GM18505 (cell line): Measurements from ENCODE around the gene SMIM24.

ENCODE experiments used
- ATAC-seq: cut with Tn5 transposase; IDR thresholded peaks from one replicate; pipeline ENCODE4 v1.9.1; 2021; ENCODE audit not compliant: unreplicated experiment
- POLR2A ChIP-seq: IDR thresholded peaks from 4 replicates; pipeline ENCODE4 v1.6.1; 2011; ENCODE audit warnings: borderline replicate concordance; ENCODE audit not compliant: insufficient read depth, insufficient read length; ENCODE audit errors: extremely low read depth

SMIM24 gene

DNA sequence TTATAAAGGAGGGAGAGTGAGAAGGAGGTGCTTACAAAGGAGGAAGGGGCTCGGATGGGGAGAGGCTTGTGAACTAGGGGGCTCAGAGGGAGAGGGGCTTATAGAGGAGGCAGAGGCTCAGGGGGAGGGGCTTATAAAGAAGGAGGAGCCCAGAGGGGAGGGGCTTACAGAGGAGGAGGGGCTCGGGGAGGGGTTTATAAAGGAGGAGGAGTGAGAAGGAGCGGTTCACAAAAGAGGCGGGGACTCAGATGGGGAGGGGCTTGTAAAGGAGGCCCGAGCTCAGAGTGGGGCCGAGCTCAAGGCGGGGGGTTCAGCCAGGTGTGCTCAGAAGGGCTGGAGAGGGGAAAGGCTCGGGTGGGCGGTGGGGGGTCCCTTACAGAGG lies 500 bp downstream of the SMIM24 start:
- TF ChIP-seq POLR2A = no peak
- ATAC-seq = no peak

DNA sequence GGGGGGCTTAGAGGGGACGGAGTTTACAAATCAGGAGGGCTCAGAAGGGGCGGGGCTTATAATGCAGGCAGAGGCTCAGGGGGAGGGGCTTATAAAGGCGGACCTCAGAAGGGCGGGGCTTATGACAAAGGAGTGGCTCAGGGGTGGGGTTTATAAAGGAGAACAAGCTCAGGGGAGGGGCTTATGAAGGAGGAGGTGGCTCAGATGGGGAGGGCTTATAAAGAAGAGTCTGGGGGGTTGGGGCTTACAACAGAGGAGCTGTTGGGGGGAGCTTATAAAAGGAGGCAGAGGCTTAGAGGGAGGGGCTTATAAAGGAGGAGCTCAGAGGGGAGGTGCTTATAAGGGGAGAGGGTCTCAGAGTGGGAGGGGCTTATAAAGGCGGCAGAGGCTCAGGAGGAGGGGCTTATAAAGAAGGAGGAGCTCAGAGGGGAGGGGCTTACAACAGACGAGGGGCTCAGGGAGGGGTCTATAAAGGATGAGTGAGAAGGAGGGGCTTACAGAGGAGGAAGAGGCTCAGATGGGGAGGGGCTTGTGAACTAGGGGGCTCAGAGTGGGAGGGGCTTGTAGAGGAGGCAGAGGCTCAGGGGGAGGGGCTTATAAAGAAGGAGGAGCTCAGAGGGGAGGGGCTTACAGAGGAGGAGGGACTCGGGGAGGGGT lies 1.0 kb downstream of the SMIM24 start:
- no peak for TF ChIP-seq POLR2A
- no peak for ATAC-seq

DNA sequence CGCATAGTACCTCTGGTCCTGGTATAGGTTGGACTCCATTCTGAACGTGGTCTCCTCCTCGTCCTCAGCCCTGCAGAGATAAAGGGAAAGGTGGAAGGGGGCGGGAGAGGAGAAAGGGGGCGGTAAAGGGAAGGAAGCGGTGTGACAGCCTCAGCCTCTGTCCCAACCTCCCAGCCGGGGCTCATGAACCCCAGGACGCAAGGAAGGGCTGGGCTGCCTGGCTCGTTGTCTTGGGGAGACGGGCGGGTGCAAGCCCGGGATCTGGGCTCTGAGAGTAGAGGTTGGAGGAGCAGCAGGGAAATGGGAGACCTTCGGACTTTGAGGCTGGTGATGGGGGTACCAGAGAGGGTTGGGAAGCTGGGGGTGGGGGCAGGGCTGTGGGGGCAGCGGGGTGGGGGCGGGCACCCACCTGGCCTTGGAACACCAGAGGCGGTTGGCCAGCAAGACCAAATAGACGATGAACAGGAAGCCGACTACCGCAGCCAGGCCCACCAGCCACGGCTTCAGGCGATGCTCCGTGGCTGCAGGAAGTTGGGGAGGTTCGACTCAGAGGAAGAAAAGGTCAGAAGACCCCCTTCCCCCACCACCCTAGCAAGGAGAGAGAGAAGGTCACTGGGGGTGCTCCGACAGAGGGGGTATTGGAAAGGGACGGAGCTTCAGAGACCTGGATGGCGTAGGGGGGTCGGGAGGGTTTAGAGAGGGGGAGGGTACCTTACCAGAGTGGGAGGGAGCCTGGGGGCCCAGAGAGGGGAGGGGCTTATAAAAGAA lies 1.7 kb downstream of the SMIM24 start:
- TF ChIP-seq POLR2A = no peak
- ATAC-seq = no peak

DNA sequence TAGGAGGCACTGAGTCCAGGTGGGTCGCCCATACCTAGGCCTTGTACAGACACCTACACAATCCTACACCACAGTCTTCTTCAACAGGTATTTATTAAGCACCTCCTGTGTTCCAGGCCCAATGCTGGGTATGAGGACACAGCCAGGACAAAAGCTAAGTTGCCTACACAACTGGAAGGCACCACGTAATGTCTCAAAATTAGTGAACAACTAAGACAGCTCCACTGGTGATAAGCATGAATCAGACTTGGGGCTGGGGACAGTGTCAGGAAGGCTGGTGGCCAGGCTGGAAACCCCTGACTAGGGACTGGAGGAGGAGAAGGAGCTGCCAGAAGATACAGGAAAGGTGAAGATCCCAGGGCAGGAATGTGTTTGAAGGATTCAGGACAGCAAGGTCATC lies 2.4 kb downstream of the SMIM24 start:
- no peak for ATAC-seq

DNA sequence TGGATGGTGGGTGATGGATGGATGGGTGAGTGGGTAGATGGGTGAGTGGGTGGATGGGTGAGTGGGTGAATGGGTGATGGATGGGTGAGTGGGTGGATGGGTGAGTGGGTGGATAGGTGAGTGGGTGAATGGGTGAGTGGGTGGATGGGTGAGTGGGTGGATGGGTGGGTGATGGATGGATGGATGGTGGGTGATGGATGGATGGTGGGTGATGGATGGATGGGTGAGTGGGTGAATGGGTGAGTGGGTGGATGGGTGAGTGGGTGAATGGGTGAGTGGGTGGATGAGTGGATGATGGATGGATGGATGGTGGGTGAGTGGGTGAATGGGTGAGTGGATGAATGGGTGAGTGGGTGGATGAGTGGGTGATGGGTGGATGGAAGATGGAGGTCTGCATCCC lies 2.8 kb downstream of the SMIM24 start:
- no peak for TF ChIP-seq POLR2A
- no peak for ATAC-seq

More for the DNA sequence above, 2.4 kb downstream of the SMIM24 start:
- TF ChIP-seq POLR2A = no peak

DNA sequence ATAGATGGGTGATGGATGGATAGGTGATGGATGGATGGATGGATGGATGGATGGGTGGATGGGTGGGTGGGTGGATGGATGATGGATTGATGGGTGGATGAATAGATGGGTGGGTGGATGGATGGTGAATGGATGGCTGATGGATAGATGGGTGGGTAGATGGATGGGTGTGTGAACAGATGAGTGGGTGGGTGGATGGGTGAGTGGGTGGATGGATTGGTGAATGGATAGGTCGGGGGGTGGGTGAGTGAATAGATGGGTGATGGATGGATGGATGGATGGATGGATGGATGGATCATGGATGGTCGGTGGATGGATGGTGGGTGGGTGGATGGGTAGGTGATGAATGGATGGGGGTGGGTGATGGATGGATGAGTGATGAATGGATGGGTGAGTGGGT lies 3.5 kb downstream of the SMIM24 start:
- no peak for ATAC-seq

DNA sequence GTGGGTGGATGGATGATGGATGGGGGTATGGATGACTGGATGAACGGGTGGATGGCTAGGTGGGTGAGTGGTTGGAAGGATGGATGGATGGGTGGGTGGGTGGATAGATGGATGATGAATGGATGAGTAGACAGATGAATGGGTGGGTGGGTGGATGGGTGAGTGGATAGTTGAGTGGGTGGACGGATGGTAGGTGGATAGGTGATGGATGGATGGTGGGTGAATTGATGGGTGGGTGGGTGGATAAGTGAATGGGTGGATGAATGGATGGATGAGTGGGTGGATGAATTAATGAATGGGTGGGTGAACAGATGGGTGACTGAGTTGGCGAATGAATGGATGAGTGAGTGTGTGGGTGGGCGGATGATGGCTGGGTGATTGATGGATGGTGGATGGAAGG lies 4.9 kb downstream of the SMIM24 start:
- TF ChIP-seq POLR2A = no peak
- no peak for ATAC-seq

More for the DNA sequence above, 3.5 kb downstream of the SMIM24 start:
- TF ChIP-seq POLR2A = no peak

DNA sequence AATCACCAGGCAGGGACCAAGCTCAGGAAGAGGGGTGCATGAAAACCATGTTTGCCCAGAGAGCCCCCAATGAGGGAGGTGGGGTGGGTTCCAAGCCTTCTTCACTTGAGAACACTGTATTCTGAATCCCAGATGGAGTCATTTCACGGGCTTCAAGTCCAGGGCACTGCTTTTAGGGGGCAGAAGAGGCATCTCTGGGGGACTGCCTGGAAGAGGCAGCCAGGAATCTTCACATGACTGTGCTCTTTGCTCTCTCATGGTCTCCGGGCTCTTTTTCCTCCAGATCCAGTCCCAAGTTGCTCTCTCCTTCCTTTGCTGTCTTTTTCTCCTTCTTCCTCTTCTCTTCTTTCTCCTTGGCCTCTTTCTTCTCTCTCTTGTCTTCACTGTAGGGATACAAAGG lies 5.7 kb downstream of the SMIM24 start:
- no peak for ATAC-seq
- TF ChIP-seq POLR2A = no peak

DNA sequence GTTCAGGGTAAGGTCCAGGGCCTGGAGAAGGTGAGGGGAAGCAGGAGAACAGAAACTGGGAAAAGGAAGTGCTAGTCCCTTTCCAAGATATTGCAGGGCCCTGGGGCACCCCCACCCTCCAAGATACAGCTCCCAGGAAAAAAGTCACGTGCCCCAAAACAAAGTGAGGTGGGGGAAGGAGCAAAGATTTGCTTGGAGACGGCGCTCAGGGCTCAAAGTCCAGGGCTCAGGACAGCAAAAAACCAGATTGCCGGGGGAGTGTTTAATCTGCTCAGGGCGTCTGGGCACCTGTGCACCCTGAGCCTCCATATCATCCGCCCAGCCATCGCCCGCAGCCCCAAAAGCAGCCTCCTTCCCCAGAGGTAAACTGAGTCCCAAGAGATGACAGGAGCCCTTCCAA lies 6.3 kb downstream of the SMIM24 start:
- no peak for TF ChIP-seq POLR2A
- no peak for ATAC-seq

DNA sequence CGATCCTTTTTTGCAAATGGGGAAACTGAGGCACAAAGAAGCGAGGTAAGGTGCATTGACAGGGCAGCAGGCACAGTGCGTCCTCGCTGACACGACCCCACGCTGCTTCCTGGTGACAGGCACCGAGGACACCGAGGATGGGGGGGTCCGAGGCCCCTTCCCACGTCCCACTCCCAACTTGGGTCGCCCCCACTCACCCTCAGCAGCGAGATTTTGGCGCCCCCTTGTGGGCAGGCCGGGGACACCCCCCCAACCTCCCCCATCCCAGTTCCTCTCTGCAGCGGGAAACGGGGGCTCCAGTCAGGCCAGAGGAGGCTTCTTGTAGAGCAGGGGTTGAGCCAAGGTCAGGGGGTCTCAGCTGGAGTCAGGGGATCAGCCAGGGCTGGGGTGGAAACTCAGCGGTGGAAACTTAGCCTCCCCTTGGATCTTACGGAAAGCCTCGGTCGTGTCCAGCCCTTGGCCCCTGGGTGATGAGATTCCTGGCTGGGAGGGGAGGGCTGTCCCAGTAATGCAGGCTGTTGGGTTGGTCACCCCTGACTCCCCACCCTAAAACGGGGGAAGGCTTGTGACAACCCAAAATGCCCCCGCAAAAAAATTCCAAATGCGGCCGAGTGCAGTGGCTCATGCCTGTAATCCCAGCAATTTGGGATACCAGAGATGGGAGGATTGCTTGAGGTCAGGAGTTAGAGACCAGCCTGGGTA lies 8.2 kb downstream of the SMIM24 start:
- TF ChIP-seq POLR2A = no peak
- no peak for ATAC-seq

DNA sequence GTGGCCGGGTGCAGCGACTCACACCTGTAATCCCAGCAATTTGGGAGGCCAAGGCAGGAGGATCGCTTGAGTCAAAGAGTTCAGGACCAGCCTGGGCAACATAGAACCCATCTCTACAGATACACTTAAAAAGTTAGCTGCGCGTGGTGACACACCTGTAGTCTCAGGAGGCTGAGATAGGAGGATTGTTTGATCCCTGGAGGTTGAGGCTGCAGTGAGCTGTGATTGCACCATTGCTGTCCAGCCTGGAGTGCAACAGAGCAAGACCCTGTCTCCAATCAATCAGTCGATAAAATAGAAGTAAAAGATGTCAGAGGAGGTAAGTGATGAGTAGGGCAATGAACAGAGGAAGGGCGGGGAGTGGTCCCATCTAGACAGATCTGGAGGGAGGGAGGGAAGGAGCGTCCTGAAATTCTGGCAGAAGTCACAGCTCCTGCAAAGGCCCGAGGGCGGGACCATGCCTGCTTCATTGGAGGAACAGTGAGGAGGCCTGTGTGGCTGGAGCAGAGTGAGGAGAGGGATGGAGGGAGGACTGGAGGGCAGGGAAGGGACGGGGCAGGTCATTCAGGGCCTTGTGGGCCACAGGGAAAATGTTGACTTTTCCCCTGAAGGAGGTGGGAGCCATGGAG lies 9.7 kb downstream of the SMIM24 start:
- no peak for ATAC-seq
- no peak for TF ChIP-seq POLR2A

DNA sequence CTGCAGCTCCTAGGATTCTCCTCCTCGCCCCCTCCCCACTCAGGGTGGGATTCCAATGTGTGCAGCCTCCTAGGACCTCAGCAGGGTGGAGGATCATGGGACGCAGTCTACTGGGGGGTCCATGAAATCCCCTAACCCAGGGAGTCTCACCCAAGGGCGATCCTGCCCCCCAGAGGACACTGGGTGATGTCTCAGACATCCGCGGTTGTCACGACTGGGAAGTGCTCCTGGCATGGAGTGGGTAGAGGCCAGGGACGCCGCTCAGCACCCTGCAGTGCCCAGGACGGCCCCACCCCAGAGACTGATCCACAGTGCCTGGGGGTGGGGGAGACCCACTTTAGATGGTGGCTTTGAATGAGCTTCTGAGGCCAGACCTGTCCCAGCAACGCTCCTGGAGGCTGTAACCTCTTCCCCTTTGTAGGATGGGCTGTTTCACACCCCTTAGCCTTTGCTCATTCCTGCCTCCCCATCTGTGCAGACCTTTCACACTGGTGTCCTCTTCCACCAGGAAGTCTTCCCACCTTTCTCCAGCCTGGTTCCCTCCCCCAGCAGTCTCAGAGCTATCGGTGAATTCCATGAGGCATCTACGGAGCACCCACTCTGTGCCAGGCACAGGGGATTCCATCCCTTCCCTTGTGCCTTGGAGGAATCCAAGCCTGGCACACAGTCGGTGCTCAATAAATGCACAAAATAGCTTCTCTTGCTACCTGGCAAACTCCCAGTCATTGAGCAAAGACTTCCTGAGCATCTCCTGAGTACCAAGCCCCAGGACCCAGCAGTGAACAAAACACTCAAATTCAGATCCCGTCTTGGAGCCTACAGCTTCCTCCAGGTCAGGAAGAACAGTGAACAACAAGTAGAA lies 10.5 kb downstream of the SMIM24 start:
- no peak for TF ChIP-seq POLR2A
- ATAC-seq = no peak
